HCT116 (cell line): ENCODE data around the gene NEURL3. TPM values are rescaled to one million over a fixed set of nuclear protein-coding genes. Genes with fewer than 3 reads are reported as not detected.
"Not testable (repeated sequence)": the region's sequence is repeated elsewhere in the genome, so short reads cannot be mapped to it uniquely, and the experiment has no call there.

Experiments
- ATAC-seq: fragments of 200-7000 bp; cut with Tn5 transposase; 2 replicates; pipeline ENCODE4 v1.9.1; 2020; ENCODE audit warnings: mild to moderate bottlenecking, moderate library complexity
- BruUV-seq: library from RNA; stranded (reverse); fragments of 400-500 nt; replicated peaks from 2 replicates; lab custom pipeline; 2021; lab: Mats Ljungman, UMichigan
- CTCF ChIA-PET: fragments of 300-600 bp; sonication (Branson Sonifier 250); formaldehyde crosslinking; loops from one replicate; lab custom pipeline; 2021; ENCODE audit warnings: antibody characterized with exemption; lab: Charles Lee
- POLR2A ChIA-PET: fragments of 300-600, 350-600 bp; sonication (Branson Sonifier 250); formaldehyde crosslinking; loops from one replicate; lab custom pipeline; 2021; ENCODE audit warnings: antibody characterized with exemption; lab: Charles Lee
- RAD21 ChIA-PET, 2 experiments: fragments of 300-600 bp; sonication (Branson Sonifier 250); formaldehyde crosslinking; loops; one replicate each; lab custom pipeline; 2023; ENCODE audit warnings: low total read pairs in 2 of 2; ENCODE audit not compliant: uncharacterized antibody in 2 of 2, unreplicated experiment in 2 of 2, low non-redundant PET in 1 of 2; lab: Charles Lee
- DNase-seq: peaks from one replicate; pipeline ENCODE4 v3.0.0-alpha.2; 2010; ENCODE audit warnings: low read depth, low spot score
- H2AFZ ChIP-seq: fragments of 200-600 bp; shearing (Covaris generic), sonication (generic); 2 replicates; pipeline ENCODE4 v1.6.1; 2017; ENCODE audit warnings: low read depth, mixed run types, mixed read lengths, antibody characterized with exemption, low read length; ENCODE audit not compliant: poor library complexity, severe bottlenecking
- H3K27ac ChIP-seq: 2 replicates; pipeline ENCODE4 v1.5.1; 2012; ENCODE audit warnings: low read depth, low read length
- H3K27me3 ChIP-seq: fragments of 200-600 bp; sonication (generic); 2 replicates; pipeline ENCODE4 v1.6.1; 2016; ENCODE audit warnings: mixed run types, low read length, mixed read lengths; ENCODE audit not compliant: insufficient read depth
- H3K36me3 ChIP-seq, 2 experiments: fragments of 200-500 bp in 1 of 2; fragments of 200-600 bp in 1 of 2; sonication (Bioruptor generic) in 1 of 2; sonication (generic) in 1 of 2; 2 replicates each; pipeline versions ENCODE4 v1.5.1 to v1.6.1; 2014 to 2016; ENCODE audit warnings: low read length in 2 of 2, inconsistent platforms in 1 of 2, mixed read lengths in 1 of 2, mixed run types in 1 of 2; ENCODE audit not compliant: insufficient read depth in 2 of 2, control insufficient read depth in 1 of 2
- H3K4me1 ChIP-seq, 2 experiments: fragments of 200-600 bp in 1 of 2; sonication (generic) in 1 of 2; 2 replicates each; pipeline versions ENCODE4 v1.5.1 to v1.6.1; 2012 to 2017; ENCODE audit warnings: low read length in 2 of 2, inconsistent platforms in 1 of 2, mild to moderate bottlenecking in 1 of 2, mixed read lengths in 1 of 2, mixed run types in 1 of 2, moderate library complexity in 1 of 2; ENCODE audit not compliant: insufficient read depth in 2 of 2, control insufficient read depth in 1 of 2
- H3K4me2 ChIP-seq: fragments of 200-600 bp; sonication (generic); 2 replicates; pipeline ENCODE4 v1.6.1; 2017; ENCODE audit warnings: mixed run types, low read length, mixed read lengths
- H3K4me3 ChIP-seq, 2 experiments: fragments of 200-600 bp in 1 of 2; sonication (generic) in 1 of 2; replicated peaks in 1 of 2; 2 replicates each; pipeline ENCODE4 v1.5.1; 2011 to 2016; ENCODE audit warnings: low read length in 2 of 2, control low read depth in 1 of 2, low read depth in 1 of 2, mild to moderate bottlenecking in 1 of 2, mixed read lengths in 1 of 2, mixed run types in 1 of 2
- H3K79me2 ChIP-seq: fragments of 200-600 bp; sonication (generic); 2 replicates; pipeline ENCODE4 v1.6.1; 2017; ENCODE audit warnings: mild to moderate bottlenecking, mixed run types, low read length, moderate library complexity, mixed read lengths; ENCODE audit not compliant: insufficient read depth
- H3K9ac ChIP-seq: fragments of 200-600 bp; sonication (generic); 2 replicates; pipeline ENCODE4 v1.6.1; 2016; ENCODE audit warnings: low read length, mixed read lengths
- H3K9me2 ChIP-seq: fragments of 200-600 bp; sonication (generic), shearing (Covaris generic); 2 replicates; pipeline ENCODE4 v1.6.1; 2017; ENCODE audit warnings: mixed run types, mild to moderate bottlenecking, moderate library complexity; ENCODE audit not compliant: insufficient read depth
- H3K9me3 ChIP-seq, 2 experiments: fragments of 200-500 bp in 1 of 2; fragments of 200-600 bp in 1 of 2; sonication (Bioruptor generic) in 1 of 2; sonication (generic) in 1 of 2; 2 replicates each; pipeline ENCODE4 v1.6.1; 2014 to 2017; ENCODE audit warnings: low read length in 2 of 2, mixed read lengths in 2 of 2, inconsistent platforms in 1 of 2, low read depth in 1 of 2, mild to moderate bottlenecking in 1 of 2, mixed run types in 1 of 2, moderate library complexity in 1 of 2; ENCODE audit not compliant: control insufficient read depth in 1 of 2, insufficient read depth in 1 of 2
- H4K20me1 ChIP-seq: fragments of 200-600 bp; sonication (generic), shearing (Covaris generic); 2 replicates; pipeline ENCODE4 v1.6.1; 2017; ENCODE audit warnings: mixed run types, mild to moderate bottlenecking, moderate library complexity; ENCODE audit not compliant: insufficient read depth
- ATF3 ChIP-seq: IDR thresholded peaks from 2 replicates; pipeline ENCODE4 v1.6.1; 2012
- CEBPB ChIP-seq: IDR thresholded peaks from 2 replicates; pipeline ENCODE4 v1.6.1; 2012; ENCODE audit warnings: low read depth
- ELF1 ChIP-seq: IDR thresholded peaks from 2 replicates; pipeline ENCODE4 v1.6.1; 2012; ENCODE audit warnings: low read depth, borderline replicate concordance
- FOSL1 ChIP-seq: IDR thresholded peaks from 2 replicates; pipeline ENCODE4 v1.6.1; 2012; ENCODE audit warnings: low read depth
- SP1 ChIP-seq: IDR thresholded peaks from 2 replicates; pipeline ENCODE4 v1.6.1; 2012; ENCODE audit warnings: low read depth
- TCF7L2 ChIP-seq: IDR thresholded peaks from 2 replicates; pipeline ENCODE4 v1.7.0; 2011; ENCODE audit warnings: borderline replicate concordance, inconsistent platforms; ENCODE audit not compliant: insufficient read depth, insufficient read length; ENCODE audit errors: extremely low read depth
- YY1 ChIP-seq: IDR thresholded peaks from 2 replicates; pipeline ENCODE4 v1.6.1; 2011; ENCODE audit warnings: low read length, low read depth, moderate library complexity, mild to moderate bottlenecking; ENCODE audit not compliant: insufficient replicate concordance; ENCODE audit errors: extremely low read depth
- intact Hi-C: fragments of 100-400 bp; cut with micrococcal nuclease; formaldehyde crosslinking; loops from 2 replicates; pipeline ENCODE4 v1.10.0; 2022
- total RNA-seq: library from RNA; stranded (reverse); gene quantifications from one replicate; pipeline ENCODE4 v1.2.1, GENCODE V29; 2021; ENCODE audit not compliant: unreplicated experiment
- TF ChIP-seq, protein P1 (sequence below), 3 experiments: fragments of 200-600 bp in 1 of 3; sonication (generic) in 1 of 3; IDR thresholded peaks in 2 of 3; conservative IDR thresholded peaks in 1 of 3; 2 replicates each; pipeline ENCODE4 v1.5.1; 2012 to 2017; ENCODE audit warnings: low read depth in 2 of 3, low read length in 2 of 3, antibody characterized with exemption in 1 of 3, borderline replicate concordance in 1 of 3, control low read depth in 1 of 3, mild to moderate bottlenecking in 1 of 3, mixed read lengths in 1 of 3, mixed run types in 1 of 3, moderate library complexity in 1 of 3; ENCODE audit not compliant: insufficient read depth in 1 of 3
- TF ChIP-seq, protein P2 (sequence below): IDR thresholded peaks from 2 replicates; pipeline ENCODE4 v1.6.1; 2012

NEURL3 gene
- total RNA-seq, 1 experiment from 2014 or later, result not detected

GRCh38 chr2:96554293-96555145 is 49.4 kb upstream of the NEURL3 start:
- ATAC-seq, result peak; percentile 39
- Histone ChIP-seq H3K4me3 (no peak overlapping the region), H3K9me3 (no peaks in the 10 kb centered on the region), H3K27ac (no peak overlapping the region; the same call in 1 of the 2 replicates), H3K4me2 (peak overlapping the region; percentile 44), H4K20me1 (no peaks in the 10 kb centered on the region), H3K9ac (no peak overlapping the region), H2AFZ (no peak overlapping the region), H3K27me3 (no peaks in the 10 kb centered on the region), H3K36me3 (no peaks in the 10 kb centered on the region), H3K79me2 (no peaks in the 10 kb centered on the region), H3K9me2 (no peaks in the 10 kb centered on the region)
- intact Hi-C loops, result loop anchor here (5.0 to 10.0 kb wide), 4 partner anchors 210 to 558 kb away; partner anchors contain the start of genes ANKRD36 and CNNM4
- BruUV-seq, result no TSS peak
- POLR2A ChIA-PET, result no interaction called here
- CTCF ChIA-PET, result interaction anchor here (0.6 to 1.8 kb wide), 18 partner anchors 10 to 562 kb away, joined by 3 to 9 read pairs (median 4); partner anchors contain the start of gene ANKRD39
- peak; percentile 26 for DNase-seq
- RAD21 ChIA-PET, result interaction anchor here (0.8 to 0.9 kb wide), 2 partner anchors 45 to 233 kb away, joined by 3 read pairs; no protein-coding TSS in a partner anchor
- TF ChIP-seq TCF7L2 (no peak), FOSL1 (no peak), CEBPB (no peak), ELF1 (no peak), YY1 (peak; percentile 24), SP1 (no peak), ATF3 (no peak)
- TF ChIP-seq, protein P1, sequence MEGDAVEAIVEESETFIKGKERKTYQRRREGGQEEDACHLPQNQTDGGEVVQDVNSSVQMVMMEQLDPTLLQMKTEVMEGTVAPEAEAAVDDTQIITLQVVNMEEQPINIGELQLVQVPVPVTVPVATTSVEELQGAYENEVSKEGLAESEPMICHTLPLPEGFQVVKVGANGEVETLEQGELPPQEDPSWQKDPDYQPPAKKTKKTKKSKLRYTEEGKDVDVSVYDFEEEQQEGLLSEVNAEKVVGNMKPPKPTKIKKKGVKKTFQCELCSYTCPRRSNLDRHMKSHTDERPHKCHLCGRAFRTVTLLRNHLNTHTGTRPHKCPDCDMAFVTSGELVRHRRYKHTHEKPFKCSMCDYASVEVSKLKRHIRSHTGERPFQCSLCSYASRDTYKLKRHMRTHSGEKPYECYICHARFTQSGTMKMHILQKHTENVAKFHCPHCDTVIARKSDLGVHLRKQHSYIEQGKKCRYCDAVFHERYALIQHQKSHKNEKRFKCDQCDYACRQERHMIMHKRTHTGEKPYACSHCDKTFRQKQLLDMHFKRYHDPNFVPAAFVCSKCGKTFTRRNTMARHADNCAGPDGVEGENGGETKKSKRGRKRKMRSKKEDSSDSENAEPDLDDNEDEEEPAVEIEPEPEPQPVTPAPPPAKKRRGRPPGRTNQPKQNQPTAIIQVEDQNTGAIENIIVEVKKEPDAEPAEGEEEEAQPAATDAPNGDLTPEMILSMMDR (IDR thresholded peaks at IDR 0.05 in 2 of 3, conservative IDR thresholded peaks at IDR 0.05 in 1 of 3; ENCODE audit: borderline replicate concordance in 1 of 3, insufficient read depth in 1 of 3, low read depth in 2 of 3, low read length in 2 of 3), result peak in 2 of 3 experiments; percentile 88 to 93; a peak in 4 of 6 replicates
- TF ChIP-seq, protein P2, sequence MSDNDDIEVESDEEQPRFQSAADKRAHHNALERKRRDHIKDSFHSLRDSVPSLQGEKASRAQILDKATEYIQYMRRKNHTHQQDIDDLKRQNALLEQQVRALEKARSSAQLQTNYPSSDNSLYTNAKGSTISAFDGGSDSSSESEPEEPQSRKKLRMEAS, result no peak
- TF ChIP-seq, all 23 proteins: peak for 2
- H3K4me1 ChIP-seq, result peaks cover 19 to 54% of the 10 kb centered on the region in 2 experiments

- RAD21 ChIA-PET, result interaction anchor here (0.8 to 0.9 kb wide), 2 partner anchors 44 to 232 kb away, joined by 3 read pairs; no protein-coding TSS in a partner anchor
- H3K4me2 ChIP-seq, result peak overlapping the region; percentile 44
Observed at GRCh38 chr2:96553957-96554292, 48.8 kb upstream of the NEURL3 start.

More at GRCh38 chr2:96553957-96554292, 48.8 kb upstream of the NEURL3 start:
- H3K4me3 ChIP-seq, H3K79me2 ChIP-seq, H2AFZ ChIP-seq, DNase-seq, POLR2A ChIA-PET, H3K9me2 ChIP-seq, BruUV-seq, H4K20me1 ChIP-seq, H3K27me3 ChIP-seq, H3K27ac ChIP-seq, H3K9ac ChIP-seq, ATAC-seq, H3K36me3 ChIP-seq, H3K9me3 ChIP-seq: not testable (repeated sequence)
- peaks cover 19 to 57% of the 10 kb centered on the region in 2 experiments for H3K4me1 ChIP-seq
- intact Hi-C loops, result loop anchor here (5.0 to 10.0 kb wide), 4 partner anchors 211 to 558 kb away; partner anchors contain the start of genes ANKRD36 and CNNM4
- CTCF ChIA-PET, result interaction anchor here (0.6 to 1.8 kb wide), 18 partner anchors 10 to 561 kb away, joined by 3 to 9 read pairs (median 4); partner anchors contain the start of gene ANKRD39
